ENCODE results near the gene PSMG2. TPM values are rescaled to one million over a fixed set of nuclear protein-coding genes. Genes with fewer than 3 reads are reported as not detected.
"Not testable (repeated sequence)": the region's sequence is repeated elsewhere in the genome, so short reads cannot be mapped to it uniquely, and the experiment has no call there.

PSMG2 gene
- total and polyA plus RNA-seq, 7 donors = 78.1 to 105 (median 90.7) TPM

DNA sequence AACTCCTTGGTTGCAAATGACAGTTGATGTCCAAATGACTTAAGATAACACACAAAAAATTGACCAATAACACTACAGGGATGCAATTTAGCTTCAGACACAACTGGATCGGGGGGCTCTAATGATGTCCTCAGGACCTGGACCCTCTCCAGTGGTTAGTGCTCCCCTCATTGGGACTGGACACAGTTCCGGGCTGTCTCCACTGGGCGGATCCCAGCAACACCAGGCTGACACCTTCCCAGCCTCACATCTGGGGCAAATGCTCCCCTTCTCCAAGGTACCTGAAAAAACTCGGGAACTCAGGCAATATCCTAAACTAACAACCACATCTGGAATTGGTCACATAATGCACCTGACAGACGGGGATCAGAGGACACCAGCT, 48.7 kb downstream of the PSMG2 start:
- intact Hi-C loops (cut with DNase I) = no loop called here
- no peak overlapping the region for H3K4me3 ChIP-seq
- H3K9me3 ChIP-seq = no peaks in the 10 kb centered on the region
- H3K27me3 ChIP-seq = no peaks in the 10 kb centered on the region
- no peak overlapping the region for H3K27ac ChIP-seq
- H3K4me1 ChIP-seq = no peaks in the 10 kb centered on the region
- WGBS, 2 donors = 87 to 91% methylated on average over 5 of the region's 5 CpGs
- no peaks in the 10 kb centered on the region for H3K36me3 ChIP-seq
- TF ChIP-seq, protein P1, sequence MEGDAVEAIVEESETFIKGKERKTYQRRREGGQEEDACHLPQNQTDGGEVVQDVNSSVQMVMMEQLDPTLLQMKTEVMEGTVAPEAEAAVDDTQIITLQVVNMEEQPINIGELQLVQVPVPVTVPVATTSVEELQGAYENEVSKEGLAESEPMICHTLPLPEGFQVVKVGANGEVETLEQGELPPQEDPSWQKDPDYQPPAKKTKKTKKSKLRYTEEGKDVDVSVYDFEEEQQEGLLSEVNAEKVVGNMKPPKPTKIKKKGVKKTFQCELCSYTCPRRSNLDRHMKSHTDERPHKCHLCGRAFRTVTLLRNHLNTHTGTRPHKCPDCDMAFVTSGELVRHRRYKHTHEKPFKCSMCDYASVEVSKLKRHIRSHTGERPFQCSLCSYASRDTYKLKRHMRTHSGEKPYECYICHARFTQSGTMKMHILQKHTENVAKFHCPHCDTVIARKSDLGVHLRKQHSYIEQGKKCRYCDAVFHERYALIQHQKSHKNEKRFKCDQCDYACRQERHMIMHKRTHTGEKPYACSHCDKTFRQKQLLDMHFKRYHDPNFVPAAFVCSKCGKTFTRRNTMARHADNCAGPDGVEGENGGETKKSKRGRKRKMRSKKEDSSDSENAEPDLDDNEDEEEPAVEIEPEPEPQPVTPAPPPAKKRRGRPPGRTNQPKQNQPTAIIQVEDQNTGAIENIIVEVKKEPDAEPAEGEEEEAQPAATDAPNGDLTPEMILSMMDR (IDR thresholded peaks at IDR 0.05) = no peak
- no peak for TF ChIP-seq EP300 (IDR thresholded peaks at IDR 0.05)
- DNase-seq = no peak

DNA sequence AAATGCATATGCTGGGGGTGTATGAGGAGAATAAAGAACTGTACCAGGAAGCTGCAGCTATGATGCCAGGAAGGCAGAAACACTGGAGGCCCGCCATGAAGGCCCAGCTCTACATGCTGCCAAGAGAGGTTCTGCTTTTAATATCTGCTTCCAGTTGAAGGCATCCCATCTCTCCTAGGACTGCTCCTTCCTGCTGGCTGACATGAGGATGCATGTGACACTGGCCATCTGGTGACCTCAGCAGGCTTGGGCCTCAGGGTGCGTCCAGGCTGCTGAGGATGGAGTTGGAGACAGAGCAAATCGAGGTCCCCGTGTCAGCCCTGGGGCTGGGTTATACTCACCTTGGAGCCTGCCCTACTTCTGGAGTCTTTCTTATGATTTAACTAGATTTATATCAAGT, 49.0 kb downstream of the PSMG2 start:
- TF ChIP-seq POLR2AphosphoS5 (IDR thresholded peaks at IDR 0.05) (no peak), POLR2A (IDR thresholded peaks at IDR 0.05) (no peak), EP300 (IDR thresholded peaks at IDR 0.05) (no peak)
- TF ChIP-seq, protein P1 (IDR thresholded peaks at IDR 0.05) = no peak
- 75 to 88% methylated on average over 4 of the region's 4 CpGs for WGBS, 2 donors
- Histone ChIP-seq H3K36me3 (no peaks in the 10 kb centered on the region), H3K27ac (no peak overlapping the region), H3K9me3 (no peaks in the 10 kb centered on the region), H3K4me3 (no peak overlapping the region), H3K27me3 (no peaks in the 10 kb centered on the region), H3K4me1 (no peaks in the 10 kb centered on the region)
- intact Hi-C loops (cut with DNase I) = no loop called here
- DNase-seq = no peak

DNA sequence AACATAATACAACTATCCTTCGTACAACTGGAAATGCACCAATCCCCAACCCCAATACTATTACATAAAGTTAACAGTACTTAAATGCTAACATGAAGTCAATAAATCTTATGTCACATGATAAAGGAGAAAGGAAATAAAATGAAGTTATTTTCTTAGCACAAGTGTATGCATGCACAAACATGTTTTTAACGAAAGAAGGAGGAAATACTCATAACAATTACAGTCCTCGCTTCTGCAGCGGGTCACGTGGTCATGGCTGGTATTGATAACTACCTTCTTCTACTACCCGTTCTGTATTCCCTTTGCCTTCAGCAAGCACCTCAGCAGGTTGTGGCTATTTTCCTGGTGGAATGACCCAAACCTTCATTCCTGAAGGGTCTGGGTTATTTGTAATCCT, 51.7 kb downstream of the PSMG2 start:
- Histone ChIP-seq H3K4me3 (no peak overlapping the region), H3K9me3 (no peaks in the 10 kb centered on the region), H3K27ac (no peak overlapping the region), H3K27me3 (no peaks in the 10 kb centered on the region), H3K36me3 (no peaks in the 10 kb centered on the region), H3K4me1 (no peaks in the 10 kb centered on the region)
- DNase-seq = no peak
- TF ChIP-seq EP300 (IDR thresholded peaks at IDR 0.05) (no peak), POLR2AphosphoS5 (IDR thresholded peaks at IDR 0.05) (no peak), POLR2A (IDR thresholded peaks at IDR 0.05) (no peak)
- TF ChIP-seq, protein P1 (IDR thresholded peaks at IDR 0.05) = no peak
- WGBS, 2 donors = 90 to 92% methylated on average over 6 of the region's 6 CpGs
- intact Hi-C loops (cut with DNase I) = no loop called here

DNA sequence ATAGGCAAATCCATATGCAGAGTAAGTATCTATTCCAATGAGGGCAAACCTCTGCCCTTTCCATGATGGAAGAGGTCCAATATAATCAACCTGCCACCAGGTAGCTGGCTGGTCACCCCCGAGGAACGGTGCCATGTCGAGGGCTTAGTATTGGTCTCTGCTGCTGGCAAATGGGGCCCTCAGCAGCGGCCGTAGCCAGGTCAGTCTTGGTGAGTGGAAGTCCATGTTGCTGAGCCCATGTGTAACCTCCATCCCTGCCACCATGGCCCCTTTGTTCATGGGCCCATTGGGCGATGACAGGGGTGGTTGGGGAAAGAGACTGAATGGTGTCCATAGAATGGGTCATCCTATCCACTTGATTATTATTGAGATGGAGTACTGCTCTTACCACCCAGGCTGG, 52.8 kb downstream of the PSMG2 start:
- DNase-seq; H3K27ac ChIP-seq; intact Hi-C loops (cut with DNase I); H3K4me1 ChIP-seq; H3K27me3 ChIP-seq; H3K9me3 ChIP-seq; H3K4me3 ChIP-seq; H3K36me3 ChIP-seq: not testable (repeated sequence)
- WGBS, 2 donors = 96% methylated on average over 6 of the region's 6 CpGs

DNA sequence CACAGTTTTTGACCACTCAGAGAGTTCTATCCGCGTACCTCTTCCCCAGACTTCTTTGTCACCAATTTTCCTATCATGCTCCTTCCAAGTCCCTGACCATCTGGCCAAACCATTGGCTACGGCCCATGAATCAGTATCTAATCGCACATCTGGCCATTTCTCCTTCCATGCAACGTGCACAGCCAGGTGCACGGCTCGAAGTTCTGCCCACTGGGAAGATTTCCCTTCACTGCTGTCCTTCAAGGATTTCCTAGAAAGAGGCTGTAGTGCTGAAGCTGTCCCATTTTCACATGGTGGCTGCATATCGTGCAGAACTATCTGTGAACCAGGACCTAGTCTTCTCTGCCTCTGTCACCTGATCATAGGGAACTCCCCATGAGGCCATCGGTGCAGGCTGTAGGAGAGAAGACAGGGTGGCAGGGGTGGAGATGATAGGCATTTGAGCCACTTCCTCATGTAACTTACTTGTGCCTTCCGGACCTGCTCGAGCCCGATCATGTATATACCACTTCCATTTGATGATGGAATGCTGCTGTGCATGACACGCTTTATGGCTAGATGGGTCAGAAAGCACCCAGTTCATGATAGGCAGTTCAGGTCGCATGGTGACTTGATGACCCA, 53.9 kb downstream of the PSMG2 start:
- H3K9me3 ChIP-seq; intact Hi-C loops (cut with DNase I); H3K27ac ChIP-seq; H3K36me3 ChIP-seq; DNase-seq; H3K4me1 ChIP-seq; H3K4me3 ChIP-seq; H3K27me3 ChIP-seq: not testable (repeated sequence)
- 95% methylated on average over 14 of the region's 14 CpGs for WGBS, 2 donors

DNA sequence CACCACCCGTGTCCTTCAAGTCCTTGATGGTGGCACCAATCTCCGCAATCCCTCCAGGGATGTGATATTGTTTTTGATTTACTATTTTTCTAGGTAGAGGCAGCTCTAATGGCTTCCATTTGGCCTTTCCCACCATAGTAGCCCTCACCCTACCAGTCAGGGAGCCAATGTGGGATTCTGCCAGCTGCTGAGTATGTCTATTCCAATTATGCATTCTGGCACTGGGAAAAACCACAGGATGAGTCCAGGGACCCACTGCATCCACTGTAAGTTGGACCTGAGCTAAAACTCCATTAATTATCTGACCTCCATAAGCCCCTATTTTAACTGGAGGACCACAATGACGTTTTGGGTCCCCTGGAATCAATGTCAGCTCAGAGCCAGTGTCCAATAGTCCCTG, 55.7 kb downstream of the PSMG2 start:
- intact Hi-C loops (cut with DNase I); DNase-seq; H3K36me3 ChIP-seq; H3K27me3 ChIP-seq; H3K9me3 ChIP-seq; H3K27ac ChIP-seq; H3K4me1 ChIP-seq; H3K4me3 ChIP-seq: not testable (repeated sequence)
- 76 to 86% methylated on average over 3 of the region's 3 CpGs for WGBS, 2 donors
